HG03469 (cell line): Measurements from ENCODE around the gene TMED9.
"Not testable (repeated sequence)": the region's sequence is repeated elsewhere in the genome, so short reads cannot be mapped to it uniquely, and the experiment has no call there.

Experiments
- ATAC-seq: cut with Tn5 transposase; IDR thresholded peaks from one replicate; pipeline ENCODE4 v1.9.1; 2021; ENCODE audit warnings: mild to moderate bottlenecking, moderate library complexity, moderate number of reproducible peaks; ENCODE audit not compliant: unreplicated experiment

TMED9 gene

GRCh38 chr5:177592010-177592834 lies at the start of gene TMED9:
Gene TMED9 (plus strand): TSS chr5:177592203. CDS start chr5:177592215, 12 bp downstream.
- peak; percentile 93 for ATAC-seq

- ATAC-seq = no peak
These were observed 49.1 kb upstream of the TMED9 start for GRCh38 chr5:177542816-177543465.

GRCh38 chr5:177545487-177546257 lies 46.3 kb upstream of the TMED9 start:
- no peak for ATAC-seq

GRCh38 chr5:177546258-177546741 lies 45.7 kb upstream of the TMED9 start:
- no peak for ATAC-seq

GRCh38 chr5:177547736-177548135 lies 44.3 kb upstream of the TMED9 start:
- ATAC-seq = no peak

- ATAC-seq = no peak
These were observed 43.5 kb upstream of the TMED9 start for GRCh38 chr5:177548495-177548894.

- ATAC-seq = no peak
These were observed 41.9 kb upstream of the TMED9 start for GRCh38 chr5:177550122-177550521.

- ATAC-seq = no peak
These were observed 39.1 kb upstream of the TMED9 start for GRCh38 chr5:177552839-177553455.

DNA sequence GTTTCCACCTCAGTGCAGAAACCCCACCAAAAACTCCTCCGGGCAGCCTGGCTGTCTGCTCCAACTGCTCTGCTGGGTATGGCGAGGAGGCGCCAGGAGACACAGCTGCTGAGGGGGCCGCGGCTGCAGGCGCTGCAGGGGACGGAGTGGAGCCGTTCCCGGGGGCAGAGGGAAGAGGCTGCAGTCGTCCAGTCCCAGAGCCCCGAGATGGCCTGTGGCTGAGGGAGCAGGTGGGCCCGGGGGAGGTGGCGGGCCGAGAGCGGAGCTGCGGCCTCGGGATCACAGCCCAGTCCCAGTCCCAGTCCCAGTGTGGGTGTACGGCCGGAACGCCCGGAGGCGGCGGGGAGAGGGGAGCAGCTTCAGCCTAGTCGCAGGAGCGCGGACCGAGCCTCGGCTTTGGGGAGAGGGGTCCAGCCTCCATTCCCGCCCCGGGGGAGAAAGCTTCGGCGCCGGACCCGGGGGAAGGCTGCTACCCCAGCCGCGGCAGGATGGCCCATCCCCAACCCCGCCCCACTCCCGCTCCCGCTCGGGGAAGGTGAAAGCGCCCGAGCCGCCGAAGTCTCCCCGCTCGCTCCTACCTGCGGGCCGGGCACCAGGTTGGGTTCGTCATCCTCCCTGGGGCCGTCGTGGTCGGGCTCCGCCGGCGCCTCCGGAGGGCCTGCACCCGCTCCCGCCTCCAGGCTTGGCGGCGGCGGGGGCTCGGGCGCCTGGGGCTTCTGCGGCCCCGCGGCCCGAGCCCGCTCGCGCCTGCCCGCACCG lies 38.2 kb upstream of the TMED9 start:
- peak; percentile 16 for ATAC-seq

DNA sequence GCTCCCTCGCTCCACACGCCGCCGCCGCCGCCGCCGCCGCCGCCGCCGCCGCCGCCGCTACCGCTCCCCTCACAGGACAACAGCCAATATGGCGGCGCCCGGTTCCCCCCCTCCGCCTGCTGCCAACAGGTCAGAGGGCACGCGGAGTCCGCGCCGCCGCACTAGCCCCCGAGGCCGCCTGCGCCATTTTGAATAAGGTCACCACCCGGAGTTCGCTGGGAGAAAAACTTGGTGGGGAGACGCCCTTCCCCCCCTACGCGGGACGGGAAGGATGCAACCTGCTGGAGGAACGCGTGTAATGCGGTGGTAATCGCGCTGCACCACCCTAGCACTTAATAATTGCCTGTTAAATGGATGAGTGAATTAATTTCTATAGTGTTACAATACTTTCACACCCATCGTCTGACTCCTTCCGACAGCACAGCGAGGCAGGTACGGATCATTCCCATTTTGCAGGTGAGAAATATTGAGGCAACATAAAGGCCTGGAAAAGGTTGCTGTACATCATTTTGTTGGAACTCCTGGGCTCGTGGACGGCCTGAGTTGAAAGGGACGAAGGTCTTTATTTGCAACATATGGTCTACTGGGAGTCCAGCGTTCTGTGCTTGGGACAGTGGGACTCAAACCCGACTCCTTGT lies 37.4 kb upstream of the TMED9 start, which contains the start of gene FAM193B:
FAM193B (minus strand) TSS at position 90 of the 638 bp plus-strand sequence. CDS start 105 bp downstream, outside the sequence.
- peak; percentile 52 for ATAC-seq

DNA sequence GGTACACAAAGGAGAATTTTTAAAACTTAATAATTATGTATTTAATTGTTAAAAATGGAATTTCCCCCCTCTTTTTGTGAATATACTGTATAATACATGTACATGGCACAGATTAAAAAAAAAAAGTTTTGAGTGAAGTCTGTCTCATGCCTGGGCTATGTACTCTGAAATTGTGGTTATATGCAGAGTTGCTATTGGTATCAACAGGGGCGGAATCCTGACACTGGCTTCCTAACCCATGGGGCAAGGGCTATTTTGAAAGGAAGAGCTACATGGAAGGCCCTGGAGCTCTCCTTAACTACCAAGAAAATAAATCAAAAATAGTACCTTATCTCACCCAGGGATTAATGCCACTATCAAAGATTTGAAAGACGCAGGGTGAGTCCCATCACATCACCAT lies 36.8 kb upstream of the TMED9 start:
- no peak for ATAC-seq

- no peak for ATAC-seq
These were observed 36.3 kb upstream of the TMED9 start for GRCh38 chr5:177555665-177556064.

GRCh38 chr5:177557041-177557647 lies 34.9 kb upstream of the TMED9 start:
- no peak for ATAC-seq

DNA sequence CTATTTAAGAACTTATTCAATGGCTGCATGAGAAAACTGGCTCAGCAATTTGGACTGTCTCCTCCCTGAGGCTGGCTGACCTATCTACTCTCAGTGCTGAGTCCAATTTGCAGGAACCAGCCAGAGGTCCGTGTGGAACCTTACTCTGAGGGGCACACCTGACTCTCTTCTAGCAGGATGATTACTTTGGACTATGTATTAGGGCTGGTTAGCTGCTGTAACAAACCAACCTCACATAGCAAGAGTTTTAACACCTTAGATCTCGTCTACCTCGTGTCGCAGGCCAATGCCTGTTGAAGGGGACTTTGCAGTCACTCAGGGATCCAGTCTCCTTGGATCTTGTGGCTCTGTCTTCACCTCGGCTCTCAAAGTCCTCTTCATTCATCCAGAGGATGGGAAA lies 34.2 kb upstream of the TMED9 start:
- no peak for ATAC-seq

DNA sequence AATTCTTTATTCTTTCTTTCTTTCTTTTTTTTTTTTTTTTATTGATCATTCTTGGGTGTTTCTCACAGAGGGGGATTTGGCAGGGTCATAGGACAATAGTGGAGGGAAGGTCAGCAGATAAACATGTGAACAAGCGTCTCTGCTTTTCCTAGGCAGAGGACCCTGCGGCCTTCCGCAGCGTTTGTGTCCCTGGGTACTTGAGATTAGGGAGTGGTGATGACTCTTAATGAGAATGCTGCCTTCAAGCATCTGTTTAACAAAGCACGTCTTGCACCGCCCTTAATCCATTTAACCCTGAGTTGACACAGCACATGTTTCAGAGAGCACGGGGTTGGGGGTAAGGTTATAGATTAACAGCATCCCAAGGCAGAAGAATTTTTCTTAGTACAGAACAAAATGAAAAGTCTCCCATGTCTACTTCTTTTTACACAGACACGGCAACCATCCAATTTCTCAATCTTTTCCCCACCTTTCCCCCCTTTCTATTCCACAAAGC lies 32.5 kb upstream of the TMED9 start:
- not testable (repeated sequence) for ATAC-seq

- no peak for ATAC-seq
These were observed 27.0 kb upstream of the TMED9 start for GRCh38 chr5:177565046-177565445.

DNA sequence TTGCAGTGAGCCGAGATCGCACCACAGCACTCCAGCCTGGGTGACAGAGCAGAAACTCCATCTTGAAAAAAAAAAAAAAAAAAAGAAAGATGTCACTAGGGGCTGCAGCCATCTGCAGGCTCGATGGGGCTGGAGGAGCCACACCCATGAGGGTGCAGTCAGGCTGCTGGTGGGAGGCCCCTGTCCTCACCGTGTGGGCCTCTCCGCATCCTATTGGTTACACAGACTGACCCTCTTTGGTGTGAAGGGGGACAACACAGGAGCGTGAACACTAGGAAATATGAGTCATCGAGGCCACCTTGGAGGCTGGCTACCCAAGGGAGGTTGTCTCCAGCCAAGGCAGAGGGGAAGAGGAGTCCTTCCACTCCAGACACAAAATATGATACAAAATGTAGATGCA lies 23.7 kb upstream of the TMED9 start:
- no peak for ATAC-seq

GRCh38 chr5:177569894-177570293 lies 22.1 kb upstream of the TMED9 start:
- no peak for ATAC-seq

GRCh38 chr5:177575488-177575887 lies 16.5 kb upstream of the TMED9 start:
- no peak for ATAC-seq
